Measurements from ENCODE around the gene RGCC. TPM values are rescaled to one million over a fixed set of nuclear protein-coding genes. Genes with fewer than 3 reads are reported as not detected.
"Not testable (repeated sequence)": the region's sequence is repeated elsewhere in the genome, so short reads cannot be mapped to it uniquely, and the experiment has no call there.

RGCC gene
- total RNA-seq, 1 experiment from 2014 or later, result 10.1 TPM

DNA sequence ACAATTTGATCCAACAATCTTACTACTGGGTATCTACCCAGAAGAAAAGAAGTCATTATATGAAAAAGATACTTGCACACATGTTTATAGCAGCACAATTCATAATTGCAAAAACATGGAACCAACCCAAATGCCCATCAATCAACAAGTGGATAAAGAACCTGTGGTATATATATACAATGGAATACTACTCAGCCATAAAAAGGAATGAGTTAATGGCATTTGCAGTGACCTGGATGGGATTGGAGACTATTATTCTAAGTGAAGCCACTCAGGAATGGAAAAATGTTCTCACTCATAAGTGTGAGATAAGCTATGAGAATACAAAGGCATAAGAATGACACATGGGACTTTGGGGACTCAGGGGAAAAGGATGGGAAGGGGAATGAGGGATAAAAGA is 47.3 kb downstream of the RGCC start:
- in situ Hi-C loops (cut with HindIII; ENCODE audit: low pct_unique_long_range_greater_than_20kb, low sequenced_read_pairs), result not testable (repeated sequence)

DNA sequence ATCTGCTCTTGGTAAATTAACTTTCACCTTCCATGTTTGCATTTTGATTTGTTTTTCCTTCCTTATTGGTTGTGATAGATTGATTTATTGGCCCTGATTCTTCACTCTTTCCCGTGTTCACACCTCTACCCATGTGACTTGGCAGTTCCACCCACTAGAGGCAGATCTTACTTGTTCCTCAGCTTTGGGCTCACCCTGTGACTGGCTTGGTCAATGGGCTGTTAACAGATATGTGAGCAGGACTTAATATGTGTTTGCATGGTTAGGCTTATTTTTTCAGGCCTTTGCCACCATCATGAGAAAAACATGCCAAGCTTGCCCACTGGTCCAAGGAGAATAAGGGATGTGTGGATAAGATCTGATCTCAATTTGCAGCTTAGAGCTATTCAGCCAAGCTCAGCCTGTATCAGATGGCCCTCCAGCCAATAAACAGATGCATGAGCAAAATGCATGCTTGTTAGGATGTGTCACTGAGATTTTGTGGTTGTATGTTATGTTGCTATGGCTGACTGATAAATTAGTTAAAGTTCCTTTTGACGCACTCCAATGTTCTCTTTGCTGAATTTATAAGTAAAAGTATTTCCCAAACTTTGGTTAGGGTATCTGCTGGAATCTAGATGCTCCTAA is 48.0 kb downstream of the RGCC start:
- peak; percentile 3 for DNase-seq (ENCODE audit: low read depth)
- in situ Hi-C loops (cut with HindIII; ENCODE audit: low pct_unique_long_range_greater_than_20kb, low sequenced_read_pairs), result no loop called here

More for the DNA sequence above, 47.3 kb downstream of the RGCC start:
- not testable (repeated sequence) for DNase-seq (ENCODE audit: low read depth)

DNA sequence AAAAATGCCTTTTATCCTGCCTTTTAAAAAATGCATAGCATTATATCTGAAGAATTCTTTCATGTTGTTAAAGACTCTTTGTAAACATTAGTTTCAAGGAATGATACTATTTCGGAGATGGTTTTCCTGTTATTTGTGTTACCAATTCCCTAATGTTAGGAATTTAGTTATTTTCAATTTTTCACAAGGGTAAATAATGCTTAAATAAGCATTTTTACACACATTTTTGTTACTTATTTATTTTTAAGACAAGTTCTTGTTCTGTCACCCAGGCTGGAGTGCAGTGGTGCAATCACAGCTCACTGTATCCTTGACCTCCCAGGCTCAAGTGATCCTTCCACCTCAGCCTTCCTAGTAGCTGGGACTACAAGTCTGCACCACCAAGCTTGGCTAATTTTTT is 49.0 kb downstream of the RGCC start:
- DNase-seq (ENCODE audit: low read depth), result no peak
- in situ Hi-C loops (cut with HindIII; ENCODE audit: low pct_unique_long_range_greater_than_20kb, low sequenced_read_pairs), result no loop called here

DNA sequence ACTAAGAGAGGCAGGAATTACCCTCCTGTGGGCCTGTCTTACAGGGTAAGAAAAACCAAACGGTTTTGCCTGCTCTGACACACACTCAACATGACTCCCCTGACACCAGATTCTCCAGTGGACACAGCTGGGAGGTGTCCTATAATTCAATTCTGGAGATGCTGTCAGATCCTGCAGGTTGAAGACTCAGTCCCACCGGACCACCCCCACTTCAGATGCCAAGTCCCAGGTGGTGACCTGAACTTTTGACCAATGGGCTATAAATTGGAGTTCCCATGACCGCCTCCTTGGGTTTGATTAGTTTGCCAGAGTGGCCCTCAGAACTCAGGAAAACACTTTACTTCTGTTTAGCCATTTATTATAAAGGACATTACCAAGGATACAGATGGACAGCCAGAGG is 52.6 kb downstream of the RGCC start:
- in situ Hi-C loops (cut with HindIII; ENCODE audit: low pct_unique_long_range_greater_than_20kb, low sequenced_read_pairs), result no loop called here
- no peak for DNase-seq (ENCODE audit: low read depth)

DNA sequence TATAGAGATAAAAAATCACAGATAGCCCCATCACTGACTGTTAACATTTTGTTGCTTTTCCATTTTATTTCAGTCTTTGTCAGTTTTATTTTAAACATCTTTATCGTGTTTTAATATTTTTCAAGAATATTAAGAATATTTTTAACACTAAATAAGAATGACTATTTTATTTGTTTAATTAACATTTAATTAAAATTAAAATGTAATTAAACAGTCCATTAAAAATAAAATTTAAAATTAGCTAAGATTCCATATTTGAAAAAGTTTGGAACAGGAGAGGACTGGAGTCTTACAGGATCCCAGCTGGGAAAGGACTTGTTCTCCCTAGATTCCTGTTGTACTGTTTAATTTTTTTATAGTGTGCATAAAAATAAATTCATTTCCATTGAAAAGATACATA is 54.5 kb downstream of the RGCC start:
- in situ Hi-C loops (cut with HindIII; ENCODE audit: low pct_unique_long_range_greater_than_20kb, low sequenced_read_pairs), result no loop called here
- no peak for DNase-seq (ENCODE audit: low read depth)

DNA sequence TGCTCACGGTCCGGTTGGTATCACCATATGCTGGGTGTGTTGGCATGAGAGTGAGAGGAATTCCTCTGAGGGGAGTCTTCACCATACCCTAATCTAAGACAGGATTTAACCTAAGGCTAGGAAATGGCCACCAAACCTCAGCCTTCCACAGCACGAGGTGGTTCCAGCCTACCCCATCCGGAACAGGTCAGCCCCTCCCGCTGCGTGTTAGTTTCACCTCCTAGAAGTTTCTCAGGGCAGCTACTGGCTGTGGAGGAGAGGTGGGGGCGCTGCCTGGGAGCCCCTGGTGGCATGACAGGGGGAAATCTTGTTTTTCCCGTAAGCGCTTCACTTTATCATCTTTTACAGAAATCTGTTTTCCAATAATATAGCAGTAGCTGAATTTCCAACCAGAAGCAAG is 55.1 kb downstream of the RGCC start:
- DNase-seq (ENCODE audit: low read depth), result no peak
- in situ Hi-C loops (cut with HindIII; ENCODE audit: low pct_unique_long_range_greater_than_20kb, low sequenced_read_pairs), result no loop called here

DNA sequence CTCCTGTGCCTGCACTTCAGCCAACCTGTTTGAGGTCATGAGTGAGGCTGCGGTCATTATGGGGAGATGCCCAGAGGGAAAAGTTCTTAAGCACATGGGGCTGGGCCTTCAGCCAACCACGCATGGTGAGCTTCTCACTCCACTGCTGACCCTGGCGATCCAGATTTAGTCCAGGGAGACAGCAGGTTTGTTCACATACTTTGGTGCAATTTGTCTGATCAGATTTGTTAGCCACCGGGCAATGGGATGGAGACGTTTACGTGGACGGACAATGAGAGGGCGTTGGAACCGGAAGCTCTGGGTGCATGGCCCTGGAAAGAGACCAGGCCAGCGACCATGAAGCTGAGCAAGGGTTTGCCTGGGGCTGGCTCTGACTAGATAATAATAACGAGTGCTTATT is 56.2 kb downstream of the RGCC start:
- no peak for DNase-seq (ENCODE audit: low read depth)
- in situ Hi-C loops (cut with HindIII; ENCODE audit: low pct_unique_long_range_greater_than_20kb, low sequenced_read_pairs), result no loop called here

DNA sequence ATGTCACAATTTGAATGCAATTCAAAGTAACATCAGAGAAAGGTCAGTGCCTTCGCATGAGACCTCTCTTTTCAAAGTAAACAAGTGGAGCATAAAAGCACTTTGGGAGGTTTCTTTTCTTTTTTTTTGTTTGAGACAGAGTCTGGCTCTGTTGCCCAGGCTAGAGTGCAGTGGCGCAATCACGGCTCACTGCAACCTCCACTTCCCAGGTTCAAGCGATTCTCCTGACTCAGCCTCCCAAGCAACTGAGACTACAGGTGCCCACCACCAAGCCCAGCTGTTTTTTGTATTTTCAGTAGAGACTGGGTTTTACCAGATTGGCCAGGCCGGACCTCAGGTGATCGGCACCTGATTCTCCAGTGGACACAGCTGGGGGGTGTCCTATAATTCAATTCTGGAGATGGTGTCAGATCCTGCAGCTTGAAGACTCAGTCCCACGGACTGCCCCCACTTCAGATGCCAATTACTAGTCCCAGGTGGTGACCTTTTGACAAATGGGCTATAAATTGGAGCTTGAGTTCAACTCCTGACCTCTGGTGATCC is 57.6 kb downstream of the RGCC start:
- in situ Hi-C loops (cut with HindIII; ENCODE audit: low pct_unique_long_range_greater_than_20kb, low sequenced_read_pairs), result no loop called here
- DNase-seq (ENCODE audit: low read depth), result no peak

DNA sequence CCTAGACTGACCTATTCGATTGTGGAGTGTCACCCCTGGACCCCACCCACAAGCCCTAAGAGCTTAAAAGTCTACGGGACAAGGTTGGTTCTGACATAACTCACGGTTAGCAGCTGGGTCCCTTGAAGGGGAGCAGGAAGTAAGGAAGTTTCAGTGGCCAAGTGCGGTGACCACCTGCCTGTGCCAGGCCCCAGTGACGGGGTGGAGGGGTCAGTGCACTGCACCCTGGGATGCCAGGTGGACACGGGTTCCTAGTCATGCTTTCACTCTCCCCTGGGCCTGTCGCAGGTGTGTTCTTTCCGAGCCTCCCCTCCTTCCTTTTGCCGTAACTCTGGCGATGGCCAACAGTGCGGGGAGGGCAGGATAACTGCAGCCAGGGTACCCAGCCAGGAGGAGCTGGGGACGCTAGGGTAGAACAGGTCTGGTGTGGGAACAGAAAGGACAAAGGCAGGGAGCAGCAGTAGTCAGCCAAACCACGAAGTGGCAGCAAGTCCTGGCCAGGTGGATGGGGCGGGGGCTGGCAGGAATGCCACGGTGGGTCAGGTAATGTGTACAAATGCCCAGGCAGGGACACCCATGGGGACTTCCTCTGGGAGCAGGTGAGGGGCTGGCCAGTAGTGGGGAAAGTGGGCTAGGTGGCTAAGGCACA is 58.3 kb downstream of the RGCC start:
- DNase-seq (ENCODE audit: low read depth), result no peak
- in situ Hi-C loops (cut with HindIII; ENCODE audit: low pct_unique_long_range_greater_than_20kb, low sequenced_read_pairs), result no loop called here

DNA sequence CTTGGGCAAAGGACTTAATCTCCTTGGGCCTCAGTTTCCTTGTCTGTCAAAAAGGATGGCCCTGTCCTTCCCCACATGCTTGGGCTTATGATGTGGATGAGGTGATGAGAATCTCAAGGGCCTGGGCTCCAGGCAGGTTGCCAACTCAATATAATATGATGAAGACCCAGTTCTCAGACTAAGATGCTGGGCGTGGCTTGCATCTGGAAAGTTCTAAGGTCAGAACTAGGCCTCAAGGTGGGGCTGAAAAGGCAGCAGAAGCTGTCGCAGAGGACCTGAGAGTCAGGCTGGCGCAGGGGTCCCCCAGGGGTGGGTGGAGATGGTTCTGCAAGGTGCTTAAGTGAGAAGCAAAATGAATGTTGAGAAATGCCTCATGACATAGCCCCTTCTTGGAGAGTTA is 58.8 kb downstream of the RGCC start:
- DNase-seq (ENCODE audit: low read depth), result no peak
- in situ Hi-C loops (cut with HindIII; ENCODE audit: low pct_unique_long_range_greater_than_20kb, low sequenced_read_pairs), result no loop called here

DNA sequence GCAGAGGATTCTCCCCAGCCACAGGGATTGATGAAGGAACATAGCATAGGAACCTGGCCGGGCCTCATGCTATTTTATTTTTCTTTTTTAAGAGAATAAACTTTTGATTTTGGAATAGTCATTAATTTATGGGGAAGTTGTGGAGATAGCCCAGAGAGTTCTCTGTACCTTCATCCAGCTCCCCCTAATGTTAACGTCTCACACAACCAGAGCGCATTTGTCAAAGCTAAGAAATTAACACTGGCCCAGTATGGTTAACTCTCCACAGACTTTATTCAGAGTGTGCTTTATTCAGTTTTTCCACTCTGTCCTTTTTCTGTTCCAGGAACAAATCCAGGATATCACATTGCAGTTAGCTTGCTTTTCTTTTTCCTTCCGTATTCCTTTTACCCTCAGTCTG is 59.4 kb downstream of the RGCC start:
- in situ Hi-C loops (cut with HindIII; ENCODE audit: low pct_unique_long_range_greater_than_20kb, low sequenced_read_pairs), result no loop called here
- DNase-seq (ENCODE audit: low read depth), result no peak

DNA sequence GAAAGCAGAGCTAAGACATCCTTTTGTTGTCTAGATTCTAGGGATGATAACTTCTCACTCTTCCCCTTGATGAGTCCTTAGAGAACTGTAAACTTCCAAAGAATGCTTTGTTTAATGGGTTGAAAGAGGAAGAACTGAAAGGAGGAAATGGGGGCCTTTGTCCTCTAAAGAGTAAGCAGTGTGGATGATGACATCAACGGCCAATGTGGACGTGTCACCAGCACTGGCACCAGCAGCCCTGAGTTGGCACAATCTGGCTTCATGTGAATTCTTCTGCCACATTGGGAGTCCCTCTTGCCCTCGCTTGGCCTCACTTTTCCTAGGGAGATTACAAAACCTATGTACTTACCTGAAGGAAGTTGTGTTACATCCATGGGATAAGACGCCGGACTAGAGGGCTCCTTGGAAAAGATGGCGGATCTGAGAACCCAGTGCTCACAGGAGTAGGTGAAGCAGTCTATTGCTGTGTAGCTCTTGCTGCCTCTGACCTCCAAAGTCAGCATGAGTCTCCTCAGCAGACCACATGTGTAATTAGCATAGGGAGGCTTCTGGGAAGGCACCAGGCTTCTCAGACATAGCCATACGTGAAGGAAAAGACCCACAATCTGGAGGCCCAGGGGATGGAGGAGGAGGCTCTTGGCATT is 62.8 kb downstream of the RGCC start:
- DNase-seq (ENCODE audit: low read depth), result no peak
- in situ Hi-C loops (cut with HindIII; ENCODE audit: low pct_unique_long_range_greater_than_20kb, low sequenced_read_pairs), result no loop called here

Other genes starting within 250 kb of the RGCC start
- 4.3 and 11.6 TPM in 2 replicates for gene MTRF1, start 194.0 kb upstream of the RGCC start, total RNA-seq (2014; rRNA removed; shearing (Covaris generic); ENCODE audit: low replicate concordance)
- gene NAA16, start 146.3 kb upstream of the RGCC start, total RNA-seq (2014; rRNA removed; shearing (Covaris generic); ENCODE audit: low replicate concordance), result 3.9 and 6.1 TPM in 2 replicates